SH-SY5Y (cell line): ENCODE data around the gene PCED1B.

ENCODE experiments used
- GATA2 ChIP-seq: IDR thresholded peaks from 2 replicates; pipeline ENCODE4 v1.6.1; 2011; ENCODE audit warnings: mild to moderate bottlenecking, low read depth, low read length
- GATA3 ChIP-seq: IDR thresholded peaks from 2 replicates; pipeline ENCODE4 v1.6.1; 2011; ENCODE audit warnings: low read depth, mild to moderate bottlenecking, low read length, moderate library complexity

- no peak for TF ChIP-seq GATA2
- TF ChIP-seq GATA3: no peak
Observed at GRCh38 chr12:47242426-47242825, 163.0 kb downstream of the PCED1B start.
